ENCODE results near the gene CCDC91.

CCDC91 gene

DNA sequence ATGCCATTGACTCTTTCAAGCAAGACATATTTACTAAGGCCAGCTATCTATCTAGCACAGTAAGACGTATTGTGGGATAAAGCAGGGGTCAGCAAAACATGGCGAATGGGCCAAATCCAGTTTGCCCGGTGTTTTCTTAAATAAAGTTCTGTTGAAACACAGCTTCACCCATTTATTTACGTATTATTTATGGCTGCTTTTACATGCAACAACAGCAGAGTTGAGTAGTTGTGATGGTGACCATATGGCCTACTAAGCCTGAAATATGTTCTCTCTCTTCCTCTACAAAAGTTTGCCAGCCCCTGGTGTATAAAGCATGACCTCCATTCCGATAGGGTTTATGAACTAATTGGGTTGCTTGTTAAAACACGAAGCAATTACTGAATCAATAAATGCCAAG, 322.1 kb downstream of the CCDC91 start:
- Histone ChIP-seq H3K27ac (ENCODE audit: low read length) (no peak overlapping the region), H3K4me1 (ENCODE audit: control insufficient read depth, low read depth, low read length) (no peaks in the 10 kb centered on the region), H3K9ac (ENCODE audit: low read length) (no peak overlapping the region), H3K27me3 (ENCODE audit: control insufficient read depth, insufficient read depth, low read length) (no peaks in the 10 kb centered on the region), H3K36me3 (ENCODE audit: control insufficient read depth, low read depth, low read length) (no peaks in the 10 kb centered on the region), H3K4me3 (ENCODE audit: low read length) (no peak overlapping the region), H3K9me3 (ENCODE audit: control insufficient read depth, low read depth, low read length) (peaks cover 6% of the 10 kb centered on the region)

DNA sequence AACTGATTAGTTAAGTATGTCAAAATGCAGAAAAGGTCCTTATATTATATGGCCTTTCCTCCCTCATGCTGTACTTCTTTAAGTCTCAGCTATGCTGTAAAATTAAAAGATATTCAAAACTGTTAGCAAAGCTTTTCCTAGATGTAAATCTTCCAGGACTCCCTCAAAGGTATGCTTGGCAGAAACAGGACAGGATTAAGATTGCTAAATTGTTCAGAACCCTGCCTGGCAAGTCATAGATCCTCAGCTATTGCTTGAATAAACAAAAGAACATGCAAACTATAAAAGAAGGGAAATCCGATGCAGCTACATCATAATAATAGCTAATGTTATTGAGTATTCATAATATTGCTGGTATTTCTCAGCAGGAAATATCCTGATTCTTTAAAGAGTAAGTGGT, 322.6 kb downstream of the CCDC91 start:
- Histone ChIP-seq H3K9ac (ENCODE audit: low read length) (no peak overlapping the region), H3K4me3 (ENCODE audit: low read length) (no peak overlapping the region), H3K36me3 (ENCODE audit: control insufficient read depth, low read depth, low read length) (no peaks in the 10 kb centered on the region), H3K27ac (ENCODE audit: low read length) (no peak overlapping the region), H3K27me3 (ENCODE audit: control insufficient read depth, insufficient read depth, low read length) (no peaks in the 10 kb centered on the region), H3K9me3 (ENCODE audit: control insufficient read depth, low read depth, low read length) (peaks cover 6% of the 10 kb centered on the region), H3K4me1 (ENCODE audit: control insufficient read depth, low read depth, low read length) (no peaks in the 10 kb centered on the region)

DNA sequence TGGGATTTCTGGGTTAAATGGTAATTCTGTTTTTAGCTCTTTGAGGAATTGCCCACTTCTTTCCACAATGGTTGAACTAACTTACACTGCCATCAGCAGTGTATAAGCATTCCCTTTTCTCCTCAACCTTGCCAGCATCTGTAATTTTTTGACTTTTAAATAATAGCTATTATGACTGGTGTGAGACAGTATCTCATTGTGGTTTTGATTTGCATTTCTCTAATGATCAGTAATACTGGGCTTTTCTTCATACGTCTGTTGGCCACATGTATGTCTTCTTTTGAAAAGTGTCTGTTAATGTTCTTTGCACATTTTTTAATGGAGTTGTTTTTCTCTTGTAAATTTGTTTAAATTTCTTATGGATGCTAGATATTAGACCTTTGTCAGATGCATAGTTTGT, 323.7 kb downstream of the CCDC91 start:
- Histone ChIP-seq H3K27me3 (ENCODE audit: control insufficient read depth, insufficient read depth, low read length) (no peaks in the 10 kb centered on the region), H3K9me3 (ENCODE audit: control insufficient read depth, low read depth, low read length) (peaks cover 6% of the 10 kb centered on the region), H3K4me3 (ENCODE audit: low read length) (no peak overlapping the region), H3K36me3 (ENCODE audit: control insufficient read depth, low read depth, low read length) (no peaks in the 10 kb centered on the region), H3K9ac (ENCODE audit: low read length) (no peak overlapping the region), H3K4me1 (ENCODE audit: control insufficient read depth, low read depth, low read length) (no peaks in the 10 kb centered on the region), H3K27ac (ENCODE audit: low read length) (no peak overlapping the region)

DNA sequence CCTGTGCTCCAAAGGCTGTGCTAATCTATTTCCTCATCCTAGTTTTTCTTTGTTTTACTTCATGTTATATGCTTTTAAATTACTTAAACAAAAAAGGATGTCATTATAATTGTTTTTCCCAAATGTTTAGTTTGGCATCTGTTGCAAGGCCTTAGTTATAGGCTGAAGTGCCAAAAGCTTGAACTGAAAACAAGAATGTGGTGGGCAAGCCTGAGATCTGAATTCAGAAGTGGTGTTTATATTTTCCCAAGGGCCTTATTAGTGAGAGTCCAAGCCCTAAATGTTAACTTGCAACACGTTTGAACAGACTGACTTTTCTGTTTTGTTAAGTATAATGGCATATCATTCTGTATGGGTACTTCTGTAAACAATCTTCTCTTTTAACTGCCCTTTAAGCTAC, 326.8 kb downstream of the CCDC91 start:
- no peaks in the 10 kb centered on the region for H3K36me3 ChIP-seq (ENCODE audit: control insufficient read depth, low read depth, low read length)
- H3K4me1 ChIP-seq (ENCODE audit: control insufficient read depth, low read depth, low read length): no peaks in the 10 kb centered on the region
- H3K9me3 ChIP-seq (ENCODE audit: control insufficient read depth, low read depth, low read length): peaks cover 6% of the 10 kb centered on the region
- no peak overlapping the region for H3K27ac ChIP-seq (ENCODE audit: low read length)
- H3K9ac ChIP-seq (ENCODE audit: low read length): no peak overlapping the region
- H3K4me3 ChIP-seq (ENCODE audit: low read length): no peak overlapping the region
- H3K27me3 ChIP-seq (ENCODE audit: control insufficient read depth, insufficient read depth, low read length): no peaks in the 10 kb centered on the region

DNA sequence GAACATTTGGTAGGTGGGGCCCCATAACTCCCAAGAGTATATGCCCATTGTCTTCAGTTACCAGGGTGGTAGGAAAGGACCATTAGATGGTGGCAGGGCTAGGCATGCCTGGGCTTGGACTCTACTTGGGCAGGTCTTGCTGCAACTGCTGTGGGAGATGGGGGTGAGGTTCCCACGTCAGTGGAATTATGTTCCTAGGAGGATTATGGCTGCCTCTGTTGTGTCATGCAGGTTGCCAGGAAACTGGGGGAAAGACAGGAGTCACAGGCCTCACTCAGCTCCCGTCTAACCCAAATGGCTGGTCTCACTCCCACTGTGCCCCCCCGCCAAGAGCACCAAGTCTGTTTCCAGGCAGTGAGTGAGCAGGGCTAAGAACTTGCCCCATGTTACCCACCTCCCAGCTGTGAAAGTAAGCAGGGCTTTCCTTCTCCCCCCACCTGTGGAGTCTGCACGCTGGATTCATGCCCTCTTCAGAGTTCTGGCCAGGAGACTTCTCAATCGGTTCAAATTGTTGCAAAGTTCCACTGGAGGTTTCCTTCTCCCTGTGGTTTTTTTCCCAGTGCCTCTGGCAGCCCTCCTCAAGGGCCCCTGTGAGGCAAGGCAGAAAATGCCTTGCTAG, 337.5 kb downstream of the CCDC91 start:
- Histone ChIP-seq H3K9me3 (ENCODE audit: control insufficient read depth, low read depth, low read length) (no peaks in the 10 kb centered on the region), H3K36me3 (ENCODE audit: control insufficient read depth, low read depth, low read length) (no peaks in the 10 kb centered on the region), H3K4me1 (ENCODE audit: control insufficient read depth, low read depth, low read length) (no peaks in the 10 kb centered on the region), H3K27ac (ENCODE audit: low read length) (no peak overlapping the region), H3K4me3 (ENCODE audit: low read length) (no peak overlapping the region), H3K27me3 (ENCODE audit: control insufficient read depth, insufficient read depth, low read length) (no peaks in the 10 kb centered on the region), H3K9ac (ENCODE audit: low read length) (no peak overlapping the region)

DNA sequence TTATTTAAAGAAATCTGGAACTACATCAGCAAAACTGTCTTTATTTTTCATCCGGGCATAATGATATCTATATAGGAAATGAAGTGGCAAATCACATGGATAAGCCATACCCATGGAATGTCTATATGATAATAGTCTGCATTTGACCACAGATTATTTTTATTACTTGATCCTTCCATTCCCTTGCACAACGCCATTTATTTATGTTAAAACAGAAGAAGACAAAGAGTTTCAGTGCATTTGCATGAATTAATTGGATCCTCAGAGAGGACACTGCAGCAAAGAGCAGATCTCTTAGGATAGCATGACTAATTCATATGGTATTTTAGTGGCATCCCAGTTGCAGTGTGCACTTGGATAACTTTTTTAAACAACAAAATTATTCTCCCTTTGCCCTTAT, 345.0 kb downstream of the CCDC91 start:
- Histone ChIP-seq H3K4me3 (ENCODE audit: low read length) (no peak overlapping the region), H3K4me1 (ENCODE audit: control insufficient read depth, low read depth, low read length) (no peaks in the 10 kb centered on the region), H3K9ac (ENCODE audit: low read length) (no peak overlapping the region), H3K27me3 (ENCODE audit: control insufficient read depth, insufficient read depth, low read length) (no peaks in the 10 kb centered on the region), H3K27ac (ENCODE audit: low read length) (no peak overlapping the region), H3K36me3 (ENCODE audit: control insufficient read depth, low read depth, low read length) (no peaks in the 10 kb centered on the region), H3K9me3 (ENCODE audit: control insufficient read depth, low read depth, low read length) (no peaks in the 10 kb centered on the region)

DNA sequence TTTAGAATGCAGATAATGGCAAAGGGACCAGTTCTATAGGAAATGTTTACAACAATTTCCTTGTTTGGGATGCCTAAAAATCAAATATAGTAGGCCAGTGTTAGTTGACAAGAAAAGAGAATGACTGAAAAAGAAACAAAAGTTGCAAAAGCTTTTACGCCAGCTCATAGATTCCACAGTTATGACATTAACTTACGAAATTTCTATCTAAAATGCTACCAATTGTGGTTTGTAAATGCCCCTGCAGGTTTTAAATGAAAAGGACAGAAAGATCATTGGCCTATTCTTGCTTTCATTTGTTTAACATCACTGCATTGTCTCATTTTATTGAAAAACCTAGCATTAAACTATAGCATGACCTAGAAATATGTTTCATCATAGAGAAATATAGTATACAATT, 345.8 kb downstream of the CCDC91 start:
- Histone ChIP-seq H3K27ac (ENCODE audit: low read length) (no peak overlapping the region), H3K9ac (ENCODE audit: low read length) (no peak overlapping the region), H3K9me3 (ENCODE audit: control insufficient read depth, low read depth, low read length) (no peaks in the 10 kb centered on the region)

DNA sequence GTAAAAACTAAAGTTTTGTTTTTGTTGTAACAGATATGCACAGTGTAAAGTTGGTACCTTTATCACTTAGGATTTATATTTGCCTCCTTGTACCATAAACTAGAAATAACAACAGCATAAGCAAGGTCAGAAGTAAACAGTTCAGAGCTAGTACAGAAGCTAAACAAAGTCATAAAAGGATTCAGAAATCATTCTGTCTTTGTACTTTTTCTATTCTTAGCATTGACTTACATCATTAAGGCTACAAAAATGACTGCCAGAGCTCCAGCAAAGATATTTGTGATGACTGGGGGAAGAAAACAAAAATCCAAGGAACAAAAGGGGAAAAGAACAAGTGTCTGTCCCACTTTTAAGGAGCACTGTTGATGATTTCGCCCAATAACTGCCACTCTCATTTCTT, 347.2 kb downstream of the CCDC91 start:
- H3K4me1 ChIP-seq (ENCODE audit: control insufficient read depth, low read depth, low read length): no peaks in the 10 kb centered on the region
- H3K4me3 ChIP-seq (ENCODE audit: low read length): no peak overlapping the region
- H3K27me3 ChIP-seq (ENCODE audit: control insufficient read depth, insufficient read depth, low read length): no peaks in the 10 kb centered on the region
- no peaks in the 10 kb centered on the region for H3K36me3 ChIP-seq (ENCODE audit: control insufficient read depth, low read depth, low read length)
- H3K9ac ChIP-seq (ENCODE audit: low read length): no peak overlapping the region
- H3K27ac ChIP-seq (ENCODE audit: low read length): no peak overlapping the region
- no peaks in the 10 kb centered on the region for H3K9me3 ChIP-seq (ENCODE audit: control insufficient read depth, low read depth, low read length)

More for the DNA sequence above, 345.8 kb downstream of the CCDC91 start:
- no peaks in the 10 kb centered on the region for H3K36me3 ChIP-seq (ENCODE audit: control insufficient read depth, low read depth, low read length)
- H3K4me1 ChIP-seq (ENCODE audit: control insufficient read depth, low read depth, low read length): no peaks in the 10 kb centered on the region
- H3K27me3 ChIP-seq (ENCODE audit: control insufficient read depth, insufficient read depth, low read length): no peaks in the 10 kb centered on the region
- H3K4me3 ChIP-seq (ENCODE audit: low read length): no peak overlapping the region

DNA sequence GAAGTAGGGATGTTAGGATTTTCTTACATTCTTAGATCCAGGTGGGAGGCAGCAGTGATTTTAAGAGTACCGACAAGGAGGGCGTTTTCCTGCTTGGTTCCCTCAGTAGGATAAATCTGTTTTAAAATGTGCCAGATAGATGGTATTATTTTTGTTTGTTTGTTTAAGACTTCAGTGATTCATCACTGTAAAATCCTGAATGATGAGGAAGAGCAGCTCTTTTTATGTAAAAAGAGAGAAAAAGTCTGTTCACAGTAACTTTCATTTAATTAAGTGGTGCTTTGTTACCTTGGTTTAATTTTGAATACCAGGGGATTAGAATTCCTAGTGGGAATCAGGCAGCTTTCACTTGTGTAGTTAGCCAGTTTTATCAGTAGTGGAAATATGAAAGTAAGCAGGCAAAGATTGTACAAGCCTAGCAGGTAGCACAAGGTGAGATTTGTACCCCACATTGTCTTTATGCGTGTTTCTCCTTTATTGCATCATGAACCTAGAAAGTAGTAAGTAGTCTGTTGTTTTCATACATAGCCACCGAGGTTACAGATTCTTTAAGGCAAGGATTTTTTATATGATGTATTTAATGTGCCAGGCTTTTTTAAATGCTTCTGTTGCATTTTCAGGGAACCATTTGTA, 349.6 kb downstream of the CCDC91 start:
- Histone ChIP-seq H3K9ac (ENCODE audit: low read length) (no peak overlapping the region), H3K27ac (ENCODE audit: low read length) (no peak overlapping the region), H3K27me3 (ENCODE audit: control insufficient read depth, insufficient read depth, low read length) (no peaks in the 10 kb centered on the region), H3K4me3 (ENCODE audit: low read length) (no peak overlapping the region), H3K9me3 (ENCODE audit: control insufficient read depth, low read depth, low read length) (no peaks in the 10 kb centered on the region), H3K4me1 (ENCODE audit: control insufficient read depth, low read depth, low read length) (no peaks in the 10 kb centered on the region), H3K36me3 (ENCODE audit: control insufficient read depth, low read depth, low read length) (no peaks in the 10 kb centered on the region)

DNA sequence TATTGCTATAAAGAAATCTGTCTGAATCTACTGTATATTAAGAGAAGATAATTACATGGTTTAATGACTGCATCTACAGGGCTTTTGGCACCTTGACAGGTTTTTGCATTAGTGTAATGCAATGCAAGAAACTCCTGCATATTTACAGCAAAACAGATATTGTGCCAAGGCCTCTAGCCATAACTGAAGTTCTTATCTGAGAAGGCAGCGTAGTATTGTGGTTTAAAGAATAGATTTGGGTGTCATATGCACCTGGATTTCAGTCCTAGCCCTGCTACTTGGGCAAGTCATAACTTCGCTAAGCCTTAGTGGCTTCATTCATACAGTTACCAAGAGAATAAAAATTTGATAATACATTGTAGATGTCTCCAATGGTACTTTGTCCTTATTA, 350.1 kb downstream of the CCDC91 start:
- Histone ChIP-seq H3K36me3 (ENCODE audit: control insufficient read depth, low read depth, low read length) (no peaks in the 10 kb centered on the region), H3K9ac (ENCODE audit: low read length) (no peak overlapping the region), H3K4me3 (ENCODE audit: low read length) (no peak overlapping the region), H3K9me3 (ENCODE audit: control insufficient read depth, low read depth, low read length) (no peaks in the 10 kb centered on the region), H3K27me3 (ENCODE audit: control insufficient read depth, insufficient read depth, low read length) (no peaks in the 10 kb centered on the region), H3K4me1 (ENCODE audit: control insufficient read depth, low read depth, low read length) (no peaks in the 10 kb centered on the region), H3K27ac (ENCODE audit: low read length) (no peak overlapping the region)

DNA sequence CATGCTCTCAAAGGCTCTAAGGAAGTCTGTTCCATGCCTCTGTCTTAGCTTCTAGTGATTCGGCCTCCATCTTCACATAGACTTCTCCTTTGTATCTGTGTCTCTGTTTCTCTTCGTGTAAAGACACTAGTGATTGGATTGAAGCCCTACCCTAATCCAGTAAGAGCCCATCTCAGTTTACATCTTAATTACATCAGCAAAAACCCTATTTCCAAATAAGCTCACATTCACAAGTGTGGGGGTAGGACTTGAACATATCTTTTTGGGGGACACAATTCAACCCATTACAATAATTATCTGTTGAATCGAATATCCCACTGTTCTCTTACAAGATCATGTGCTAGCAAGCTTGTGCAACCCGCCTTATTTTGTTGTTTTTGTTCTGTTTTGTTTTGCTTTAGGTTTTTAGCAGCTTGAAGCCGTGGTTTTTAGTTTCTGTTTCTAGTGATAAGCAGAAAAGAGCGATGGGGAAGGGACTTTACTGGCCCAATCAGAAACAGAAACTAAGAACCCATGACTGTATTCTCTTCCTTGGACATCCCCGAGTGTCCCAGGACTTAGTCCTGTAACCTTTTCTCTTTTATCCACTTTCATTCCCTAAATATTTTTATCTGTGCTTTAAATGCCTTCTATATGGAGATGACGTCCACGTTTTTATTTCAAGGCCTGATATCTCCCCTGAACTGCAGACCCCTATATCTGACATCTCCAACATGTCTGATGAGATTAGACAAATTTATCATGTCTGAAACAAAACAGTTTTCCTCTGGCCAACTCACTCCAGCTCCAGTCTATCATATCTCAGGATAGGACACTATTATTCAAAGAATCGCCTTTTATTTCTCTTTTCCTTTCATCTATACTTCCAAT, 353.0 kb downstream of the CCDC91 start:
- H3K4me1 ChIP-seq (ENCODE audit: control insufficient read depth, low read depth, low read length): no peaks in the 10 kb centered on the region
- no peaks in the 10 kb centered on the region for H3K9me3 ChIP-seq (ENCODE audit: control insufficient read depth, low read depth, low read length)
- no peaks in the 10 kb centered on the region for H3K36me3 ChIP-seq (ENCODE audit: control insufficient read depth, low read depth, low read length)
- no peak overlapping the region for H3K27ac ChIP-seq (ENCODE audit: low read length)
- no peak overlapping the region for H3K4me3 ChIP-seq (ENCODE audit: low read length)
- no peaks in the 10 kb centered on the region for H3K27me3 ChIP-seq (ENCODE audit: control insufficient read depth, insufficient read depth, low read length)
- no peak overlapping the region for H3K9ac ChIP-seq (ENCODE audit: low read length)

Measured in iPS-18a (cell line).